ENCODE measurements around the gene DYNC2I2.
"Not testable (repeated sequence)": the region's sequence is repeated elsewhere in the genome, so short reads cannot be mapped to it uniquely, and the experiment has no call there.

Gene DYNC2I2

GRCh38 chr9:128593039-128593438, 63.6 kb downstream of the DYNC2I2 start:
- no peaks in the 10 kb centered on the region for H3K27me3 ChIP-seq (ENCODE audit: insufficient read depth, insufficient read length)
- no peak overlapping the region for H3K4me3 ChIP-seq (ENCODE audit: insufficient read length, low read depth)
- DNase-seq (ENCODE audit: low read depth, low spot score), result no peak
- TF ChIP-seq YY1 (IDR thresholded peaks at IDR 0.05; ENCODE audit: insufficient read depth, insufficient read length) (no peak), SUZ12 (IDR thresholded peaks at IDR 0.05; ENCODE audit: extremely low read depth, insufficient read depth, insufficient read length) (no peak), ZNF274 (IDR thresholded peaks at IDR 0.05; ENCODE audit: low read depth, low read length) (no peak)
- no peaks in the 10 kb centered on the region for H3K9me3 ChIP-seq (ENCODE audit: insufficient read depth, low read length)
- no peak overlapping the region for H3K9ac ChIP-seq (ENCODE audit: insufficient read length, low read depth)
- H3K4me1 ChIP-seq (ENCODE audit: insufficient read depth, insufficient read length), result no peaks in the 10 kb centered on the region
- peaks cover 87% of the 10 kb centered on the region for H3K36me3 ChIP-seq (ENCODE audit: insufficient read depth, insufficient read length, low read length)

GRCh38 chr9:128588581-128589233, 67.9 kb downstream of the DYNC2I2 start:
- H3K36me3 ChIP-seq (ENCODE audit: insufficient read depth, insufficient read length, low read length), result peaks cover 88% of the 10 kb centered on the region
- no peaks in the 10 kb centered on the region for H3K9me3 ChIP-seq (ENCODE audit: insufficient read depth, low read length)
- no peak overlapping the region for H3K9ac ChIP-seq (ENCODE audit: insufficient read length, low read depth)
- H3K4me1 ChIP-seq (ENCODE audit: insufficient read depth, insufficient read length), result no peaks in the 10 kb centered on the region
- H3K4me3 ChIP-seq (ENCODE audit: insufficient read length, low read depth), result no peak overlapping the region
- TF ChIP-seq YY1 (IDR thresholded peaks at IDR 0.05; ENCODE audit: insufficient read depth, insufficient read length), result no peak
- no peak for DNase-seq (ENCODE audit: low read depth, low spot score)
- H3K27me3 ChIP-seq (ENCODE audit: insufficient read depth, insufficient read length), result no peaks in the 10 kb centered on the region

GRCh38 chr9:128587453-128587852, 69.2 kb downstream of the DYNC2I2 start:
- Histone ChIP-seq H3K4me1 (ENCODE audit: insufficient read depth, insufficient read length) (no peaks in the 10 kb centered on the region), H3K9me3 (ENCODE audit: insufficient read depth, low read length) (no peaks in the 10 kb centered on the region), H3K36me3 (ENCODE audit: insufficient read depth, insufficient read length, low read length) (peaks cover 88% of the 10 kb centered on the region), H3K4me3 (ENCODE audit: insufficient read length, low read depth) (no peak overlapping the region), H3K9ac (ENCODE audit: insufficient read length, low read depth) (no peak overlapping the region), H3K27me3 (ENCODE audit: insufficient read depth, insufficient read length) (no peaks in the 10 kb centered on the region)
- no peak for TF ChIP-seq ZNF274 (IDR thresholded peaks at IDR 0.05; ENCODE audit: low read depth, low read length)
- no peak for TF ChIP-seq SUZ12 (IDR thresholded peaks at IDR 0.05; ENCODE audit: extremely low read depth, insufficient read depth, insufficient read length)
- no peak for TF ChIP-seq YY1 (IDR thresholded peaks at IDR 0.05; ENCODE audit: insufficient read depth, insufficient read length)
- DNase-seq (ENCODE audit: low read depth, low spot score), result no peak

- DNase-seq (ENCODE audit: low read depth, low spot score); H3K27me3 ChIP-seq (ENCODE audit: insufficient read depth, insufficient read length); H3K4me3 ChIP-seq (ENCODE audit: insufficient read length, low read depth); H3K9me3 ChIP-seq (ENCODE audit: insufficient read depth, low read length); H3K9ac ChIP-seq (ENCODE audit: insufficient read length, low read depth); H3K4me1 ChIP-seq (ENCODE audit: insufficient read depth, insufficient read length): not testable (repeated sequence)
- peaks cover 89% of the 10 kb centered on the region for H3K36me3 ChIP-seq (ENCODE audit: insufficient read depth, insufficient read length, low read length)
Measured at GRCh38 chr9:128586934-128587333, 69.7 kb downstream of the DYNC2I2 start.

- not testable (repeated sequence) for H3K9ac ChIP-seq (ENCODE audit: insufficient read length, low read depth); H3K27me3 ChIP-seq (ENCODE audit: insufficient read depth, insufficient read length); DNase-seq (ENCODE audit: low read depth, low spot score); H3K4me1 ChIP-seq (ENCODE audit: insufficient read depth, insufficient read length); H3K4me3 ChIP-seq (ENCODE audit: insufficient read length, low read depth); H3K9me3 ChIP-seq (ENCODE audit: insufficient read depth, low read length)
- peaks cover 93% of the 10 kb centered on the region for H3K36me3 ChIP-seq (ENCODE audit: insufficient read depth, insufficient read length, low read length)
Measured at GRCh38 chr9:128585155-128585554, 71.5 kb downstream of the DYNC2I2 start.
